GM18511 (cell line): ENCODE data around the gene BTBD6.

ENCODE experiments used
- ATAC-seq: cut with Tn5 transposase; IDR thresholded peaks from one replicate; pipeline ENCODE4 v1.9.1; 2021; ENCODE audit warnings: mild to moderate bottlenecking, moderate library complexity; ENCODE audit not compliant: unreplicated experiment

BTBD6 gene

GRCh38 chr14:105210266-105211025 lies 37.9 kb upstream of the BTBD6 start:
- no peak for ATAC-seq

GRCh38 chr14:105211086-105211757 lies 37.1 kb upstream of the BTBD6 start:
- ATAC-seq: no peak

DNA sequence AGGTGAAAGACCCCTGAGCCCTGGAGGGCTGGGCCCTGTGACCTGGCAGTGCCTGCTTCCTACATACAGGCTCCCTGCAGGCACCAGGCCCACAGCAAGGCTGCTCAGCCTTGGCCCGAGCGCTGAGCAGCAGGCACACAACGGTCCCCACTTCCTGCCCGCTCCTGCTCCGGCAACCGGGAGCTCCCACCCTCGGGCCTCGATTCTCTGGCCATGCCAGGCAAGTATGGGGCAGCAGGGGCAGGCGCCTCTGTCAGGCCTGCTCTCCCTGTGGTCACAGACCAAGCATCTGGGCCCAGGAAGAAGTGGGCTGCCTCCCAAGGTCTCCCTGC lies 36.6 kb upstream of the BTBD6 start:
- ATAC-seq: no peak

- no peak for ATAC-seq
These were observed 35.6 kb upstream of the BTBD6 start for GRCh38 chr14:105212541-105213300.

GRCh38 chr14:105213361-105213760 lies 35.0 kb upstream of the BTBD6 start:
- ATAC-seq: no peak

DNA sequence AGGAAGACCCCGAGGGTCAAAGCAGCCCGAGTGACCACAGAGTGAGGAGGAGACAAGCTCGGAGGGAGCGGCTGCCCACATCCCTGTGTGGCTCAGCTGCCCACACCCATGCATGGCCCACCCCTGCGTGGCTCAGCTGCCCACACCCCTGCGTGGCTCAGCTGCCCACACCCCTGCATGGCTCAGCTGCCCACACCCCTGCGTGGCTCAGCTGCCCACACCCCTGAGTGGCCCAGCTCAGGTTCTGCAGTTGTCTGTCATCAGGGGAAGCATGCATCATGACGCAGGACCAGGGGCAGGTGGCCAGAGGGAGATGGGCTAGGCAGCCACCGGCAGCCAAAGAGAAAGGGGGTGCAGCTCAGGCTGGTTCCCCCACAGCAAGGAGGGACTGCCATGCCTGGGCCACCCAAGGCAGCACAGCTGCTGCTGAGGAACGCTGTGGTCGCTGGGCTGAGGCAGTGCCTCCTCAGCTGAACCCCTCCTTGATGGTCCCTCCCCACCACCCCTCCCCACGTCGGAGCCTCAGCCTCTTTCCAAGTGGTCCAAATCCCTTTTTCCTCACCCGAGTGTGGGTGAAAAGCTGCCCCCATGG lies 33.9 kb upstream of the BTBD6 start:
- ATAC-seq: no peak

- ATAC-seq: no peak
These were observed 32.7 kb upstream of the BTBD6 start for GRCh38 chr14:105215602-105216001.

DNA sequence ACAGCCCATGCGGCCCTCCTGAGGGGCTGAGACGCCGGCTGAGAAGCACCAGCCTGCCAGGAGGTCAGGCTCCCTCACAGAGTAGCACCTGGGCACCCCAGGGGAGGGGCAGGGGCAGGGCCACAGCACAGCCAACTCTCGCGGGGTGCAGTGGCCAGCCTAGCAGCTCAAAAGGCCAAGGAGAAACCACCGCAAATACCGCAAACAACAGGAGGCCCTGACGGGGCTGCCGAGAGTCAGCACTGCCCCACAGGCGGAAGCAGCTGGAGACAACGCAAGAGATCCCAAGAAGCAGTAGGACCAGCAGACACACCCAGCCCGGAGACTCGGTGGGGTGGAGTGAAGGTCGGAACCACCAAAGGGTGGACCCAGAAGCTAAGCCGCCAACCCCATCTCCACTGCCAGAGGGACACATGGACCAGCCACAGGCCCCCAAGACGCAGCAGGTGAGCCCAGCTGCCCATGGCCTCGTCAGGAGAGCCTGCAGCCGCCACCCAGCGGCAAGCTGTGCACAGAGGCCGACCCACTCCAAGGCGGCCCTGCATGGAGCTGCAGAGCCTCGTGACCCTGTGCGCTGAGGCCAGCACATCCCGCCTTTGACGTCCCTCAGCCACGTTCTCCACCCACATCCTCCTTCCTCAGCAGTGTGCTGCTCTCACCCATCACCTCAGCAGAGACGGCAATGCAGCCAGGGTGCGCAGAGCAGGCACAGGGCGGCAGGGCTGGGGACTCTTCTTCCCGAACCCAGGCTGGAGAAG lies 31.7 kb upstream of the BTBD6 start:
- ATAC-seq: no peak

DNA sequence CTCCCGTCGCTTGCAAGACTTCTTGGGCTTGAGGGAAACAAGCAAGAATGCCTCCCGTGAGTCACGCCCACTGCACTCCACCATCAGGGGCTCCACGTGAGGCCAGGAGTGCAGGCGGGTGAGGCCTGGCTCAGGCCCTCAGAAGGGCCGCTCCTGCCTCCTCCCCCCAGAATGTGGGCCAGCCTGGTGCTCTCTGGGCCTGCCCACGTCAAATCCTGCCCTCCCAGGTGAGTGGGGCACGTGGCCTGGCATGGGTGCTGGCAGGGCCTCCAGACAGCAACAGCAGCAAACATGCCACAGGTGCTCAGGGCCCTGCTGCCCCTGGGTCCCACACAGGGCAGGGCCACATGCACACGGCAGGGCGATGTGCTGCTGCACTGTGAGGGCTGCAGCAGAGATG lies 30.6 kb upstream of the BTBD6 start:
- ATAC-seq: no peak

DNA sequence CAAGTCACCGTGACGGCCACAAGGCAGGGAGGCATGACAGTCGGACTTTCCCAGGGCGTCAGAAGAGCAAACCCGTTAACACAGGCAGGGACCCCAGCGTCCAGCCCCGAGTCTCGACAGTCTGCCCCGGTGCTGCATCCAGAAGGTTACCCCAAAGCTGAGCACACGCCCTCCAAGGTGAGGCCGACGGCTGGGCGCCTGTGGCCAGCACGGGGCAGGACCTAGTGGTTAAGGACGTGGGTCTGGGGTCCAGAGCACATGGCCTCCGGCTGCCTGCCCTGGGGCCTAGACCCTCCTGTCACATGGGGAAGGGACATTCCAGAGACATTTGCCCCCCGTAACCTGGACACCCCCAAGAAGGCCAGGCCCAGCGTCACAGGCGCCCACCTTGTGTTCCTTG lies 29.7 kb upstream of the BTBD6 start:
- no peak for ATAC-seq

- ATAC-seq: no peak
These were observed 29.2 kb upstream of the BTBD6 start for GRCh38 chr14:105219043-105219612.

GRCh38 chr14:105219753-105220152 lies 28.6 kb upstream of the BTBD6 start:
- ATAC-seq: no peak

DNA sequence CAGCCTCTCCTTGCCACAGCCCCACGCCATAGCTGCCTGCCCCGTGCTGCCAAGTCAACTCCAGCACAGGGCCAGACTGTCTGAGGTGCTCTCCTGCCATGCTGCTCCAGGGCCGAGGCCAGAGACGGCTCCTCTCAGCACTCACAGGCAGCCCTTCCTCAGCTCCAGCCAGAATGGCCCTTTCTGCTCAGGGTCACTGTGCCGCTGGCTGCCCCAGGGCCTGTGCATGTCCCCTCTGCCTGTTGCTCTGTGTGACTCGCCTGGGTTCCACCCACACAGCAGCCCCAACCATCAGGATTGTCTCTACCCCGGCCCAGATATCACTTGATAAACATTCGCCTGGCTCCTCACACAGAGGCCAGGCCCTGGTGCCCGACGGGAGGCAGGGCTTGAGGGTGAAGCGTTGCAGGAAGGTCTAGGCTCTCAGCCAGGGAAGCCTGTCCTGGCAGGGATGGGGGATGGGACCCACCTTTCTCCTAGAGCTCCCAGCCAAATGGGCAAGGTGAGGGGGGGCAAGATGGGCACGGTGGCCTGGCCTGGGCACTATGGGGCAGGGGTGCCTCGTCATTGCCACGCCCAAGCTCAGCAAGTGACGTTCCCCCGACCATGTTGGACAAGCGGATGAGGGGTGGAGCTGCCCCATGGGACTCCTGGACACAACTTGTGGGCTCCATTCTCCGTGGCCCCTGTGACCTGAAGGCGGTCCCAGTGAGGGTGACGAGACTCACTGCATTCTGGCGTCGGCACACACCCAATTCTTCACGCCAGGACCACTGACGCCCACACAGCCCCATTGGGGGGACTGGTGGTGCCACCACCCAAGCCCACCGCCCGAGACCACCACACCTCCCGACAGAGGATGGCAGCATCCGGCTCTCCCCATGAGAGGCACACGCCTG lies 27.4 kb upstream of the BTBD6 start:
- ATAC-seq: no peak

DNA sequence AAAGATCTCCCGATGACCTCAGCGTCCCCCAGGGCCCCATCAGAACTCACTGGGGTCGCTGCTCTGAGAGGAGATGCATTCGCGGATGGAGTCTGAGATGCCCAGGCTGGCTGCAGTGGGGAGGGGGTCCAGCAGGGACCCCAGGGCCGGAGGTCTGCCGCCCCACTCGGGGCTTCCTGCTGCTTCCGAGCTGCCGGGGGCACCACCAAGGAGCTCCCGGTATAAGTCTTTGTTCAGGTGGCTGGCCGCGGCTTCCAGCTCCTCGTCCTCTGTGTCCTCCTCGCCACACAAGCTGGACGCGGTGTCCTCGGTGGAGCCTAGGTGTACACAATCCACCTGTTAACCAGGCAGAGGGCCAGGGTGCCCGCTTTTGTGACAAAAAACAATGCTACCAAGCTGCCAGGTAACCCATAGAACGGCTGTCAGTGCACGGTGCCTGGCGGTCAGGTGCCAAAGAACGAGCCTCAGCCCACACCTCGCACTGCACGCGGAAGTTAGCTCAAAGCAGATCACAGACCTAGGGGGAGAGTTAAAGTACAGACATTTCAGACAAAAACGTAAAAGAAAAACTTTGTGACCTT lies 26.6 kb upstream of the BTBD6 start:
- no peak for ATAC-seq

GRCh38 chr14:105223260-105223659 lies 25.1 kb upstream of the BTBD6 start:
- ATAC-seq: no peak

GRCh38 chr14:105223770-105224544 lies 24.4 kb upstream of the BTBD6 start:
- ATAC-seq: no peak

DNA sequence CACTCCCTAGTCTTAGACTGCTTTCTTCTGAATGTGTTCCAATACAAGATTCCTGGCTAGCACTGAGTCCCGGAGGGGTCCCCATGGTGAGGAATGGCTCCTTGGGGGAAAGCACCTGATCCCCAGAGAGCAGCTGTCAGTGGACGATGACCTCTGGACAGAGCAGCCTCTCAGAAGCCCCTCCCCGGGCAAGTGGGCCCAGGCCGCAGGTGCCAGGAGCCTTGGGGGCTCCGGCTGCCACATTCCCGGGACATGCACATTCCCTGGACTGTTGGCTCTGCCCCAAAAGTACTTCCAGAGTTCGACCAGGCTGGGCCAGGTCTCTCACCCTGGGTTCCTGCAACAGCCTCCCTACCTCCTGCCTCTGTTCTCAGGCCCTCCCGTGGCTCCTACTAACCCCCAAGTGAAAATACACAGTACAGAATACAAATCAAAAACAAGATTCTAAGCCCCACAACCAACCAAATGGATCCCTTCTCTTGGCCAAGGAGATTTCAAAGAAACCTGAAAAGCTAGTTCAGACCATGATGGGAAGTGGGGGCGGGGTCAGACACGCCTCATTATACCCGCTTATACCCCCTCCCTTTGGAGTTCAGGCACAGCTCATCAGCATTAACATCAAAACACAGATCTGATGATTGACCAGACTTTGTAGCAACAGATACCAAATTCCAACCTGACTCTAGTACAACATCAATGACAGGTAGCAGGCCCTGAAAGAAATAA lies 23.3 kb upstream of the BTBD6 start:
- ATAC-seq: no peak

DNA sequence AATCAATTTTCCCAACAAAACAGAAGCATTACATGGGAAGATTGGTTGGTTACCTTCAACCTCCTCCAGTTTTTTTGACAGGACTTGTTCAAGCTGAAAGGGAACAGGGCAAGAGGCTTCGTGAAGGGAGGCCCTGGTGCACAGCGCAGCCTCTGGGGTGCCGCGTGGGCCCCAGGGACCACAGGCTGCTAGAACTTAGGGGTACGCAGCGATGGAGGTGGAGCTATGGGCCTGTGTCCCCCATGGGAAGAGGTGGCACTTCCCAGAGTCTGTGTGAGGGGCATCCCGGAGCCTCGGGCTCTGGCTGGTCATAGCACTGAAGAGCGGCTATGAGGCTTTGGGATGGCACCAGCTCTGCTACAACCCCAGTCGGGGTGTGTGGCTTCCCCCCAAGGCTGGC lies 22.1 kb upstream of the BTBD6 start:
- no peak for ATAC-seq
